Ecto neural progenitor cell (in vitro differentiated cells): ENCODE measurements around the gene NKX2-1.
"Not testable (repeated sequence)": the region's sequence is repeated elsewhere in the genome, so short reads cannot be mapped to it uniquely, and the experiment has no call there.

Source experiments
- DNase-seq: peaks from one replicate; pipeline ENCODE4 v3.0.0-alpha.2; 2018; ENCODE audit warnings: low spot score

NKX2-1 gene

DNA sequence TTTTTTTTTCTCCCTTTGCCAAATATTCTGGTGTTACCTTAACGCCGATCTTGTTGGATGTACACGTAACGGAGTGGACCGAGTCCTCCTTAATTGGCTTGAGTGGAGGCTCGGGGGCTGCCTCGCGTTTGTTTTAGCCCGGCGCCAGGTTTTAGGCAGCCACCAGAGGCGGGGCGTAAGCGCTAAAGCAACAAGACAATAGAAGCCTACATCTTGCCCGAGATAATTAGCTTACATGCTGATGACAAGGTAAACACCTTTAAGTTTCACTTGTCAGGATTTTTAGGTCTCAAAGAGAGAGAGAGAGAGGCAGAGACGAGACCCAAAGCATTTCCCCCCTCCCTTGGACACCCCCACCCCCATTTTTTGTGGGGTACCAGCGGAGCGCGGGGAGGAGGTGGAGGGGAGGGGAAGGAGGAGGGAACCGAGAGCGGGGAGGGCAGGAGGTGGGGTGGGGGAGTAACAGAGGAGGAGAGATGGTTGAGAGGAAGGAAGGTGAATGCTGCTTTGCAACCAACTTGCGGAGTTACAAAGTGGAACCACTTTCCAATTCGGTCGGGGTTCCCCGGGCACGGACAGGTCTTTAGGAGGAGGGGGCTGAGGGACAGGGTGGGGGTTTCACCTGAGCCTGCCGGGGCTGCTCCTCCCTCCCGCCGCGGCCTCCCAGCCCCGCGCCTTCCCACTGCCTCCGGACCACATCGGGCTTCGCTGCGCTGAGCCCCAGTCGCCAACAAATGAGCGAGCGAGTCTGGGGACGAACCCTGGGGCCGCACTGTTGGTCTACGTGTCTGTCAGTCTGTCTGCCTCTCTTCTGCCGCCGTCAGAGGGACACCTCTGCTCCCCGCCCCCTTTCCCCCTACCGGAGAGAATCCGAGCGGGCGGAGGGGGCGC, at the start of gene NKX2-1:
Gene NKX2-1 (minus strand): TSS at position 802 of the 891 bp plus-strand sequence. CDS start 103 bp downstream, at position 699.
- peak; percentile 63 for DNase-seq

DNA sequence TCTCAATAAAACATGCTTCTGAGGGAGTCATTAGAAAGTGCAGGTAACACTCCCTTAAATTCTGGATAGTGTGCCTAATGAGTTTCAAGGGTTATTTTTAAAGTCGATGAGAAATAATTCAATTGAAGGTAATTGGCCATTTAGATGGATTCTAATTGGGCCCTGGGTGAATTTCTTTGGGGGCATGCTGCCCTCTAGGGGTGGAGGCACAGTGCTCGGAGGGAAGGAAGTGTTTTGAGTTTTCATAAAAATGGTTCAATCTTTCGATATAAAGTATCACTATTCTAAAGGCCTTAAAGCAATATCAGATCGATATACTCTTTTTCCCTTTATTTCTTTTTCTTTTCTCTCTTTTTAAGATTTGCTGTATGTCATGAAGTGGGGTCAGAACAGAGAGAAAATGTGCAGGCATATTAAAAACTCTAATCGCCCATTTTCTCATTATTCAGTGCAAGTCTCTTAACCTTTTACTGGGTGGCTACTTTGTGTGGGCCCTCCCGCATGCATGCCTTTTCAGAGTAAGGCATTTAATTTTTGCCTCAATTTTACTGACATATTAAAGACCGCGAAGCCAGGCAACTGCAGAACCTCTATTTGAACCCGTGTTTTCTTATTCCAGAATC, 36.9 kb upstream of the NKX2-1 start:
- no peak for DNase-seq

GRCh38 chr14:36555998-36556743, 36.1 kb upstream of the NKX2-1 start:
- DNase-seq: no peak

DNA sequence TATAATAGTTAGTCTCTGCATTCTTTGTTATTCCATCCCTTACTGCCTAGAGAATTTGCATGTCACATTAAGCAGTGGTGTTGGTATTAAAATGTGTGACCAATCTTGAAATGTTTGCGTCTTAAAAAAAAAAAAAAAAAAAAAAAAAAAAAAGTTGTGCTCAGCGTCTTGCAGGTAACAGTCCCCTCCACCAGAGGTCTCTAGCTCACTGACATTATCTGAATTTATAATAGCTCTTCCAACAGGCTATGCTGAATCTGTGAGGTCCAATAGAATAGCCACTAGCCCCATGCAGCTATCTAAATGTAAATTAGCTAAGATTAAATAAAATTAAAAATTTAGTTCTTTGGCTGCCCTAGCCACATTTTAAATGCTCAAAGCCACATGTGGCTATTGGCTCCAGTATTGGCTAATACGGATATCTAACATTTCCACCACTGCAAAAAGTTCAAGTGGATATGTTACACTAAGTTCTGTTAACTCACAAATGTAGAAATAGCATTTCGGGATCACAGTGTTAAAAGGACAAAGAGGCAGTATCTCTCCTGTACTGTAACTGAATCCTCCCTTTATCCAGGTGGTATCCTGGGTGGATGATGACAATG, 33.7 kb upstream of the NKX2-1 start:
- no peak for DNase-seq

DNA sequence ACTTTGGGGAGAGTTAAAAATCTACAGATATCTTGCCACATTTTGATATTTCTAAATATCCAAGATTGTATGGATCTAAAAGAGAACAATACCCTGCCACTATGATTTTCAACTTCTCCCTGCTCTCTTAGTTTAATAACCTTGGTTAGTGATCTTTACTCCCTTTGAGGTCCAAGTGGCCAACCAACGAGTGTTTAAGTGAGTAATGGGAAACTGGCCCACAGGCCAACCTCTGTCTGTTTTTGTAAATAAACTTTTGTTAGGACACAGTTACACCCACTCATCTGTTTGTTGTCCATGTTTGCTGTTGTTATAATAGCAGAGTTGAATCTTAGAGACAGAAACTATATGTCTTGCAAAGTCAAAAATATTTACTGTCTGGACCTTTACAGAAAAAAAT, 30.9 kb upstream of the NKX2-1 start:
- no peak for DNase-seq

DNA sequence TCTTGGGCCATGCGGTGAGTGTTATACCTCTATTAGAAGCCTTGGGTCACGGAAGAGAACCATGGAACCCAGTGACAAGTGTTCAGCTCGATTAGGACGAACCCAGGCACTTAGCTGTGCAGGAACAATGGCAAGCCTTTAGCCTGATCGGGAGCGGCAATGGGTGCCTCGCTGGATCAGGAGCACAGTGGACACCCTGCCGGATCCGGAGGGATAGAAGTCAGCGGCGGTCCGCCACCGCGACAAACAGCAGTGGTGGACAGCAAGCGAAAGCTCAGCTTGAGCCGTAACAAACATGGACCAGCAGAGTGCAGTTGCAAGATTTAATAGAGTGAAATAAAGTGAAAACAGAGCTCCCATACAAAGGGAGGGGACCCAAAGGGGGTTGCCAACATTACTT, 24.2 kb upstream of the NKX2-1 start:
- DNase-seq: not testable (repeated sequence)

DNA sequence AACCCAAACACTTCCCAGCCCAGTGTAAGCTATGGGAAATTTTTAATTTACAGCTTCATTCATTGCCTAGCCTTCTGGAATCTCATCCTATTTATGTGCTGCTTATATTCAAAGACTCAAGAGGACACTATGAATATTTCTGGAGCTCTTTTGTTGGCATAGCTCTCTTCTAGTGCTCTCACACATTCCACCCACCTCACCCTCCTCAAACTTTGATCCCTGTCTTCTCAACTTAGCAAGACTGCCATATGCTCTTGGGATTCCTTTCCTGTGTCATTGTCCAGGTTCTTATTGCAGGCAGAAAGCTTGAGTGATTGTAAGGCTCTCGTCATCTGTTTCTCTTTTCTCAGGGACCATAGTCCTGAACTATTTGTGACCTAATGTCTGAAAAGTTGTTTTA, 18.0 kb upstream of the NKX2-1 start:
- no peak for DNase-seq

GRCh38 chr14:36529062-36529461, 9.0 kb upstream of the NKX2-1 start:
- no peak for DNase-seq

GRCh38 chr14:36525746-36526099, 5.7 kb upstream of the NKX2-1 start:
- no peak for DNase-seq

DNA sequence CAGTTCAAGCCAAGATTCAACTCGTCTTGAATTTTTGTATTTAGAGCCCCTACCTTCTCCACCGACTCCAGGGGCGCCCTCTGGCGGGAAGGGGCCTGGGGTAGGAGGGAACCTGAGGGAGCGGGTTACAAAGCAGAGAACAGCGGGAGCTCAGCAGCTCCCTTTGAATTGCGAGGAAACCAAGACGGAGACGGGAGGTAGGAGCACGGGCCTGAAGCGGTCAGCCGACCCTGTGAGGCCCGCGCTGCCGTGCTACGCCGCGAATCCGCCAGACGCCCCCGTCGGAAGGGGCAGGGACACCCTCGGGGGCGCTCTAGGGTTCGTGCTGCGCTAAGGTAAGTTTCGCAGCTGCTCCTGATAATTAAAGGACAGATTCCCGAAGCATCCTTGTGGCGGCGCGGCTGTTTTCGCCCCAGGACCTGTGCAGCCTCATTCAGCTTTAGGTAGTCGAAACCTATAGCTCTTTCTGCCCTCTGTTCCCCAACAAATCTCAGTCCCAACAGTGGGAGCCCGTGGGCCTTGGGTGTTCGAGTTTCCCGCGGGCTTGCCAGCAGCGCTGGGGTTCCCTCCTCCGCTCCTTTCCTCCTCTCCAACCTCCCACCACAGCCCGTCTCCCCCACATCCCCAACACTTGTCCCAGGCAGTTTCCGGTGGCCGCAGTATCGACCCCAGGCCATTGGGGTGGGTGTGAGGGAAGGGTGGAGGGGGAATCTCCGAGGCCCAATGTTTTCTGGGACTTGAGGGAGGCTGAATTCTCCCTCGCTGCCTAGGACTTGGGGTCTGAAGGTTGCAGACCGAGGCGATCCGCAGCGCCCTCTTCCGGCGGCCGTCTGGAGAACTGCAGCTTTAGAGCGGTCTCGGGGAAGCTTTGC, 5.1 kb upstream of the NKX2-1 start:
- DNase-seq: peak; percentile 89

- DNase-seq: peak; percentile 70
Measured at GRCh38 chr14:36524220-36524837, 4.3 kb upstream of the NKX2-1 start.

- peak; percentile 65 for DNase-seq
Measured at GRCh38 chr14:36522972-36523715, 3.1 kb upstream of the NKX2-1 start.

GRCh38 chr14:36522347-36522971, 2.4 kb upstream of the NKX2-1 start:
- peak; percentile 63 for DNase-seq

DNA sequence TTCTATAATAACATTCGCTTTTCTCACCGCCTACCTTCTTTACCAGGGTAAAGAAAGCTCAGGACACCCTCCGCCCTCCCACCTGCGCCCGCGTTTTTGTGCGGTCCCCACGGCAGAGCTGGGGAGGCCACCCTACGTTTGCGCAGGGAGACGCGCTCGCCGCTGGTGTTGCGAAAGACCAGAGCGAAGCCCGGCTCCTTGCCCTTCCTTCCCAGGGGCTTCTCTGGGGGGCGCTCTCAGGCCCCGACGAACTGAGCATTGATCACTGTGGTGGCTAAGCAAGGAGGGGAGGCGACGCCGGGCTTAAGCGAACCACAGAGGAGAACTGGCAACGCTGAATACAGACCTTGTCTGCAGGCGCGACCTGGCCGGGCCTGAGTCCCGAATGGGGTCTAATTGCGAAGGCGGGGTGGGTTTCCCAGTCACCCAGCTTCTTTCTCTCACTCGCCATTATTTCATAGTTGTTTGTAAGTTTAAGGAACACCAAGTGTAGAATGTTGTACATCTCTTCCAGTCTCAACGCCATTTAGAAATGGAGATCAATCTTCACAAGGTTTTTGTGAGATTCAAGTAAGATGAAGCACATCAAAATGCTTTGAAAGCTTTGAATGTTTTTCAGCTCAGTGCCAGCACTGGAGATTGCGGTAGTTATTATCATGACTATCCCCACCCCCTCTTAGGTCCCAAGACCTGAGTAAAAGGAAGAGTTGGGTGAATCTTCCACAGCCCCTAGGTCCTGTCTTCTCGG, 1.7 kb upstream of the NKX2-1 start:
- DNase-seq: peak; percentile 72

DNA sequence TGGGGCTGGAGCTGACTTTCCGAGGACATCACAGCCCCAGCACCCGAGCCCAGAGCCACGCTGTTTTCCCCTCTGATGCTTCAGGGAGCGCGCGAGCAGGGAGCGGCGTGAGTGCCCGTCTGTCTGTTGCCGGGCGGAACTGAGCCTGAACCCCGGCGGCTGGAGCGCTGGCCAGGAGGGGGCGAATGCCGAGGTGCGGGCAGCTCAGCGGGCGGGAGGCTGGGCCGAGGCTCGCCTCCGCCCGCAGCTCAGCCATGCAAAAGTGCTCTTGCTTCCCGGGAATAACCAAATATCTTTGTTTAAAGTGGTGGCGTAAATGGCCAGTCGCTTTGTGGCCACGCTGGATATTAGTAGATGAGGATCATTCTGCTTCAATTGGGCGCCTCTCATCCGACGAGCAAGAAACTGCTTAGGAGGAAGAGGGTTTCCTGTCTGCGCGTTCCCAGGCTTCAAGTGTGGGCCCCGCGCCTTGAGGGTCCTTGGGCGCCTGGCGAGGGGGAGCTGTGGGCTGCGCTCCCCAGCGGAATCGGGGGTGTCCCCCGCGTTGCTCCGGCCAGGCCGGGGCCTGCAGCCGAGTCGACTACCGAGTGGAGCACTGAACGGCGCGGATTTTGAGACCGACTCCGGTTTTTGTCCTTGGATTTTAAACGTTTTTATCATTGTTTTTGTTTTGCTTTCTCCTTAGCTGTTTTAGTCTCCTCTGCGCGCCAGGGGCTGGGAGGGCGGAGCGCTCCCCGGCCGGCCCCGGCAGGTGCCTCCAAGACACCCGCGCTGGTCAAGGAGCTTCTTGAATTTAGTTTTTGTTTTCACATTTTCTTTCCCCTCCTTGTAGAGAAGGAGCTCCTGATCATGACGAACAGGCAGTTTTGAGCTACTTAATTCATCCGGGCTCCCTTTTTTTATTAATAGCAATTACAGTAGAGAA, 831 bp upstream of the NKX2-1 start:
- peak; percentile 78 for DNase-seq

DNA sequence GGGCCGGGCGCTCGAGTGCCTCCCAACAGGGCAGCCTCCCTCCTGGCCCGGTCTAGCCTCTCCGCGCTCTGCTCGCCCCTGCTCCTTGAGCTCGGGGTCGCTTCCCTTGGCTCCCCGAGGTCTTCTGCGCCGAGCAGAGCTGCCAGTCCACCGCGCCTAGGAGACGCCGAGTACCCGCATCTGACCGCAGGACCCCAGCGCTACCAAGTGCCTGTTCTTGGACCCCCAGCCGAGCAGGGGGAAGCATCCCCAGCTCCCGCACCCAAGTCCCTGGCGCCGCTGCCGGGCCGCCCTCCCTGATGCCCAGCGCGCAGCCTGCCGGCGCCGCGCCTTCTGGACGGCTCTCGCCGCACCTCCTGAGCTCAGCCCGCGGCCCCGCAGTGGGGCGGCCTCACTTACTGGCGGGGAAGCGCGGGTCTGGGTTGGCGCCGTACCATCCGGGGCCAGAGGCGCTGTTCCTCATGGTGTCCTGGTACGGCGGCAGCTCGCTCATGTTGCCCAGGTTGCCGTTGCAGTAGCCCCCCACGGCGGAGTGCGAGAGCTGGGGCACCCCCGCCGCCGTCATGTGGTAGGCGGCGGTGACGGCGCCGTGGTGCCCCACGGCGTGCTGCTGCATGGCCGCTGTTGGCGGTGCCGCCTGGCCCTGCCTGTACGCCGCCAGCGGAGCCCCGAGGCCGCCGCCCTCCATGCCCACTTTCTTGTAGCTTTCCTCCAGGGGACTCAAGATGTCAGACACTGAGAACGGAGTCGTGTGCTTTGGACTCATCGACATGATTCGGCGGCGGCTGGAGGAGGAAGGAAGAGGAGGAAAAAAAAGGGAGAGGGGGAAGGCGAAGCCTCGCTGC, 1.2 kb downstream of the NKX2-1 start:
- peak; percentile 59 for DNase-seq

- DNase-seq: peak; percentile 60
Measured at GRCh38 chr14:36518031-36518585, 1.9 kb downstream of the NKX2-1 start.
